Fibroblast of villous mesenchyme (primary cell): Measurements from ENCODE around the gene SLC25A45. TPM values are rescaled to one million over a fixed set of nuclear protein-coding genes. Genes with fewer than 3 reads are reported as not detected.
"Not testable (repeated sequence)": the region's sequence is repeated elsewhere in the genome, so short reads cannot be mapped to it uniquely, and the experiment has no call there.

Experiments used
- DNase-seq: peaks from one replicate; pipeline ENCODE4 v3.0.0-alpha.2; 2010; ENCODE audit warnings: low read depth
- H3K4me3 ChIP-seq: 2 replicates; pipeline ENCODE4 v1.5.1; 2011; ENCODE audit warnings: low read depth, mild to moderate bottlenecking, low read length
- CTCF ChIP-seq: IDR thresholded peaks from 2 replicates; pipeline ENCODE4 v1.5.1; 2012; ENCODE audit warnings: low read depth, mild to moderate bottlenecking, low read length; ENCODE audit not compliant: insufficient read depth
- total RNA-seq: library from RNA; depleted of rRNA; stranded (reverse); fragments of >200 nt; gene quantifications from 2 replicates; pipeline ENCODE4 v1.2.3, GENCODE V29; 2012

Gene SLC25A45
- total RNA-seq, 1 donor, result 1.7 TPM

DNA sequence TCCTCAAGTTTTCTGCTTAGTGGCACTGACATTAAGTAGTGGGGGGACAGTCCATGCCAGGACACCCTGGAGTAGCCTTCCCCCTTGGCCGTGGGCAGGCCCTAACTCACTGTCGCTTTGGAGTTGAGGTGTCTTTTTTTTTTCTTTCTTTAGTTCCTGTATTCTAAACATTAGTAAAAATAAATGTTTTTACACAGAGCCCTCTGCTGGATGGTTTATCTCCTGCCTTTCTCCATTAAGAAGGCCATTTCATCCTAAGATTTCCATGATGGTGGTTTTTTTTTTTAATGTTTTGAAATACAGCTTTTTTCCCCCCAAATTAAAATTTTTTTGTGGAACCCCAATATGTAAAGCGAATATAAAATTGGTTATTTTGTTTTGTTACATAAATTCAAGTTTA, 29.7 kb downstream of the SLC25A45 start:
- DNase-seq, result peak; percentile 27
- H3K4me3 ChIP-seq, result no peak overlapping the region
- TF ChIP-seq CTCF, result peak; percentile 39

DNA sequence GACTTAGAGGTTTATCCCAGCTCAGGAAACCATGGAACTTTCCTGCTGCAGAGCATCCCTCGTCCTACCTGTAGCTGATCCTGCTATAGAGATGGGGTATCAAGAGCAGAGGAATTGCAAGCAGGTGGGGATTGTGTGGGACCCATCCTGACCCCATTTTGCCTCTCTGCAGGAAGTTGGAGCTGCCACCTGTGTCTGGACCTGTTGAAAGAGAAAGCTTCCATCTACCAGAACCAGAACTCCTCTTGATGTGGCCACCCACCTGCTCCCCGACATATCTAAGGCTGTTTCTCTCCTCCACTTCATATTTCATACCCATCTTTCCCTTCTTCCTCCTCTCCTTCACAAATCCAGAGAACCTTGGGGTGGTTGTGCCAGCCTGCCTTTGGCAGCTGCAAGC, 30.9 kb downstream of the SLC25A45 start:
- TF ChIP-seq CTCF, result no peak
- DNase-seq, result no peak
- H3K4me3 ChIP-seq, result no peak overlapping the region

GRCh38 chr11:65341856-65342255, 40.6 kb downstream of the SLC25A45 start:
- no peak for TF ChIP-seq CTCF
- DNase-seq, result no peak
- no peak overlapping the region for H3K4me3 ChIP-seq

GRCh38 chr11:65340226-65340625, 42.2 kb downstream of the SLC25A45 start:
- H3K4me3 ChIP-seq, result no peak overlapping the region
- DNase-seq, result no peak
- TF ChIP-seq CTCF, result no peak

DNA sequence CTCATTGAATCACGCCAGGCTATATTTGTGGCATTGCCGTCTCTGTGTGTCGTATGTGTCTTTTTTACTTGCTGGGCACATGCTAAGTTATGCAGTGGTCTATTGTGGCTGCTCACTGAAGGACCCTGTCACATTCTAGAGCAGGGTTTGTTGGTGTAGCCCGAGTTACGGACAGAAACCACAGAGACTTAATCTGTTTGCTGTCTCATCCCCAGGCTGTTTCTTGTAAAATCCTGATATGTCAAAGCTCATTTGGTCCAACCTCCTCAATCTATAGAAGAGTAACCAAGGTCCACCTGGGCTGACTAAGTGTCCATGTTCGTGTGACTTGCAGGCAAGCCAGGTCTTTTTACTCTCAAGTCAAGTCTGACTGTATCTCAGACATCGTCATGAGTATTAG, 43.8 kb downstream of the SLC25A45 start:
- no peak overlapping the region for H3K4me3 ChIP-seq
- TF ChIP-seq CTCF, result no peak
- DNase-seq, result no peak

DNA sequence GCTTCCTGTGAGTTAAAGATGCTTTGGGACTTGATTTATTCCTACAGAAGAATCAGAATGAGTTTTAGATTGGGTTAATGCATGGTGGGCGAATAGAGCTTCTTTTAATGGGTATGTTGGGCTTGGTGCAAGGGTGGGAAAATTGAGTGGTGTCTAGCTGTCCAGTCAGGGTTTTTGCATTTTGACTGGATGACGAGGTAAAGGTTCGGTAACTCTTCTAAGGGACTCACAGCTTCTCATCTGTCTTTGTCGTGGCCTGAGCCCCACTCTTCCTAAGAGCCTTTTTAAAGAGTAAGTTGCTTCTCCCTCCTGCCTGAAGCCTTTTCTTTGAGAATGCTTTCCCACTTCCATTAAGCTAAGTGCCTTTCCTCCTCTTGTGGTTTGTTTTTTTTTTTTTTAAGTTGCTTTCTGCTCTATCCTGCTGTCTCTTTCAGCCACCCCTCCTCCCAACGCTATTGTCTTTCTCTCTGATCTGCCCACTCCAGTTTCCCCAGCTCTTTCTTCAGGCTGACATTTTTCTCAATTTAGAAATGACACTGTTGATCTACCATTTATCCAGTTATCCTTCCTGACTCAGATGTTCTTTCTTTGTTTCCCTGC, 47.6 kb downstream of the SLC25A45 start:
- no peak for DNase-seq
- TF ChIP-seq CTCF, result no peak
- peak overlapping the region; percentile 89 for H3K4me3 ChIP-seq

DNA sequence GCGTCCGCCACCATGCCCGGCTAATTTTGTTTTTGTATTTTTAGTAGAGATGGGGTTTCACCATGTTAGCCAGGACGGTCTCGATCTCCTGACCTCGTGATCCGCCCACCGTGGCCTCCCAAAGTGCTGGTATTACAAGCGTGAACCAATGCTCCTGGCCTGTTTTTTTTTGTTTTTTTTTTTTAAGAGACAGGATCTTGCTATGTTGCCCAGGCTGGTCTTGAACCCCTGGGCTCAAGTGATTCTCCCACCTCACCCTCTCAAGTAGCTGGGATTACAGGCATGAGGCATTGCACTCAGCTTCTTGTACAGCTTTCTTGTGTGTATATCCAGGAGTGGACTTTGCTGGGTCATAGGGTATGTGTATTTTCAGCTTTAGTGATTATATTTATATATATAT, 49.9 kb downstream of the SLC25A45 start:
- DNase-seq, H3K4me3 ChIP-seq: not testable (repeated sequence)
